Peyer's patch (tissue), 4 donors: Measurements from ENCODE around the gene SLC39A3.

Experiments
- POLR2A ChIP-seq, 2 donors: fragments of 450-650 bp; IDR thresholded peaks; one replicate each; pipeline ENCODE4 v1.5.1; 2017; ENCODE audit warnings: antibody characterized with exemption in 2 of 2, mild to moderate bottlenecking in 2 of 2, moderate library complexity in 2 of 2
- TF ChIP-seq, protein P1 (sequence below), 6 experiments: fragments of 450-650 bp in 4 of 6; fragments of 200-600 bp in 2 of 6; sonication (generic) in 1 of 6; IDR thresholded peaks; one replicate each; pipeline ENCODE4 v1.5.1; 2017 to 2019; ENCODE audit warnings: antibody characterized with exemption in 6 of 6, mild to moderate bottlenecking in 3 of 6, moderate library complexity in 1 of 6

- TF ChIP-seq, protein P1, sequence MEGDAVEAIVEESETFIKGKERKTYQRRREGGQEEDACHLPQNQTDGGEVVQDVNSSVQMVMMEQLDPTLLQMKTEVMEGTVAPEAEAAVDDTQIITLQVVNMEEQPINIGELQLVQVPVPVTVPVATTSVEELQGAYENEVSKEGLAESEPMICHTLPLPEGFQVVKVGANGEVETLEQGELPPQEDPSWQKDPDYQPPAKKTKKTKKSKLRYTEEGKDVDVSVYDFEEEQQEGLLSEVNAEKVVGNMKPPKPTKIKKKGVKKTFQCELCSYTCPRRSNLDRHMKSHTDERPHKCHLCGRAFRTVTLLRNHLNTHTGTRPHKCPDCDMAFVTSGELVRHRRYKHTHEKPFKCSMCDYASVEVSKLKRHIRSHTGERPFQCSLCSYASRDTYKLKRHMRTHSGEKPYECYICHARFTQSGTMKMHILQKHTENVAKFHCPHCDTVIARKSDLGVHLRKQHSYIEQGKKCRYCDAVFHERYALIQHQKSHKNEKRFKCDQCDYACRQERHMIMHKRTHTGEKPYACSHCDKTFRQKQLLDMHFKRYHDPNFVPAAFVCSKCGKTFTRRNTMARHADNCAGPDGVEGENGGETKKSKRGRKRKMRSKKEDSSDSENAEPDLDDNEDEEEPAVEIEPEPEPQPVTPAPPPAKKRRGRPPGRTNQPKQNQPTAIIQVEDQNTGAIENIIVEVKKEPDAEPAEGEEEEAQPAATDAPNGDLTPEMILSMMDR (IDR thresholded peaks at IDR 0.05) = no peak
- no peak for TF ChIP-seq POLR2A (IDR thresholded peaks at IDR 0.05)
Measured at GRCh38 chr19:2721570-2722540, 18.0 kb downstream of the SLC39A3 start.
